ENCODE measurements around the gene BBS9.

GRCh38 chr7:33517191-33517590, 387.8 kb downstream of the BBS9 start:
- TF ChIP-seq POLR2A (IDR thresholded peaks at IDR 0.05) (no peak), POLR2AphosphoS5 (IDR thresholded peaks at IDR 0.05) (no peak)
- TF ChIP-seq, protein P1, sequence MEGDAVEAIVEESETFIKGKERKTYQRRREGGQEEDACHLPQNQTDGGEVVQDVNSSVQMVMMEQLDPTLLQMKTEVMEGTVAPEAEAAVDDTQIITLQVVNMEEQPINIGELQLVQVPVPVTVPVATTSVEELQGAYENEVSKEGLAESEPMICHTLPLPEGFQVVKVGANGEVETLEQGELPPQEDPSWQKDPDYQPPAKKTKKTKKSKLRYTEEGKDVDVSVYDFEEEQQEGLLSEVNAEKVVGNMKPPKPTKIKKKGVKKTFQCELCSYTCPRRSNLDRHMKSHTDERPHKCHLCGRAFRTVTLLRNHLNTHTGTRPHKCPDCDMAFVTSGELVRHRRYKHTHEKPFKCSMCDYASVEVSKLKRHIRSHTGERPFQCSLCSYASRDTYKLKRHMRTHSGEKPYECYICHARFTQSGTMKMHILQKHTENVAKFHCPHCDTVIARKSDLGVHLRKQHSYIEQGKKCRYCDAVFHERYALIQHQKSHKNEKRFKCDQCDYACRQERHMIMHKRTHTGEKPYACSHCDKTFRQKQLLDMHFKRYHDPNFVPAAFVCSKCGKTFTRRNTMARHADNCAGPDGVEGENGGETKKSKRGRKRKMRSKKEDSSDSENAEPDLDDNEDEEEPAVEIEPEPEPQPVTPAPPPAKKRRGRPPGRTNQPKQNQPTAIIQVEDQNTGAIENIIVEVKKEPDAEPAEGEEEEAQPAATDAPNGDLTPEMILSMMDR (IDR thresholded peaks at IDR 0.05), result no peak

Data from gastroesophageal sphincter (tissue), 3 donors.